PC-3 (cell line): ENCODE results near the gene HMCN2. TPM values are rescaled to one million over a fixed set of nuclear protein-coding genes. Genes with fewer than 3 reads are reported as not detected.
"Not testable (repeated sequence)": the region's sequence is repeated elsewhere in the genome, so short reads cannot be mapped to it uniquely, and the experiment has no call there.

Source experiments
- ATAC-seq: fragments of 200-7000 bp; cut with Tn5 transposase; 2 replicates; pipeline ENCODE4 v1.9.1; 2020; ENCODE audit warnings: mild to moderate bottlenecking, moderate library complexity
- BruUV-seq: library from RNA; stranded (reverse); fragments of 400-500 nt; replicated peaks from 2 replicates; lab custom pipeline; 2021; lab: Mats Ljungman, UMichigan
- CTCF ChIA-PET: fragments of 300-600 bp; sonication (Branson Sonifier 250); formaldehyde crosslinking; loops from one replicate; lab custom pipeline; 2022; ENCODE audit warnings: antibody characterized with exemption; lab: Charles Lee
- POLR2A ChIA-PET: fragments of 300-600 bp; sonication (Branson Sonifier 250); formaldehyde crosslinking; loops from one replicate; lab custom pipeline; 2022; ENCODE audit warnings: antibody characterized with exemption; ENCODE audit not compliant: unreplicated experiment; lab: Charles Lee
- DNase-seq: peaks from one replicate; pipeline ENCODE4 v3.0.0-alpha.2; 2015
- H2AFZ ChIP-seq: fragments of 300-600 bp; sonication (generic); 2 replicates; pipeline ENCODE4 v1.6.0; 2016; ENCODE audit warnings: antibody characterized with exemption, low read length
- H3F3A ChIP-seq: fragments of 300-600 bp; sonication (generic); one replicate; pipeline ENCODE4 v1.6.0; 2017; ENCODE audit warnings: antibody characterized with exemption, low read length, control low read depth, mild to moderate bottlenecking; ENCODE audit not compliant: unreplicated experiment
- H3K27ac ChIP-seq: fragments of 300-600 bp; sonication (generic); 2 replicates; pipeline ENCODE4 v1.5.1; 2016; ENCODE audit warnings: mild to moderate bottlenecking, low read length
- H3K27me3 ChIP-seq: fragments of 300-600 bp; sonication (generic); 2 replicates; pipeline ENCODE4 v1.6.1; 2016; ENCODE audit warnings: low read length, mixed read lengths
- H3K36me3 ChIP-seq: fragments of 300-600 bp; sonication (generic); 2 replicates; pipeline ENCODE4 v1.6.1; 2016; ENCODE audit warnings: low read depth, mixed run types, low read length, mixed read lengths
- H3K4me1 ChIP-seq: fragments of 300-600 bp; sonication (generic); 2 replicates; pipeline ENCODE4 v1.5.1; 2016; ENCODE audit warnings: low read length; ENCODE audit not compliant: insufficient read depth
- H3K4me2 ChIP-seq: fragments of 300-600 bp; sonication (generic); 2 replicates; pipeline ENCODE4 v1.6.0; 2016; ENCODE audit warnings: low read length
- H3K4me3 ChIP-seq: fragments of 300-600 bp; sonication (generic); 2 replicates; pipeline ENCODE4 v1.5.1; 2016; ENCODE audit warnings: mild to moderate bottlenecking, low read length, mixed read lengths
- H3K79me2 ChIP-seq: fragments of 300-600 bp; sonication (generic); 2 replicates; pipeline ENCODE4 v1.6.1; 2017; ENCODE audit warnings: low read length, mixed read lengths
- H3K9ac ChIP-seq: fragments of 300-600 bp; sonication (generic); 2 replicates; pipeline ENCODE4 v1.6.0; 2016; ENCODE audit warnings: mild to moderate bottlenecking, low read length
- H3K9me2 ChIP-seq: fragments of 300-600 bp; sonication (generic); replicated peaks from 2 replicates; pipeline ENCODE4 v1.6.1; 2016; ENCODE audit warnings: mixed run types, low read length, mixed read lengths
- H3K9me3 ChIP-seq: fragments of 300-600 bp; sonication (generic); 2 replicates; pipeline ENCODE4 v1.6.1; 2016; ENCODE audit warnings: low read length, mixed read lengths
- H4K20me1 ChIP-seq: fragments of 300-600 bp; sonication (generic); 2 replicates; pipeline ENCODE4 v1.6.1; 2016; ENCODE audit warnings: low read length, mixed read lengths
- EZH2 ChIP-seq: fragments of 300-600 bp; sonication (generic); IDR thresholded peaks from one replicate; pipeline ENCODE4 v1.6.1; 2017; ENCODE audit warnings: antibody characterized with exemption, mild to moderate bottlenecking, low read length; ENCODE audit not compliant: unreplicated experiment
- EZH2phosphoT487 ChIP-seq: fragments of 300-600 bp; sonication (generic); IDR thresholded peaks from 2 replicates; pipeline ENCODE4 v1.6.1; 2018; ENCODE audit warnings: mild to moderate bottlenecking, antibody characterized with exemption, low read length, borderline replicate concordance
- intact Hi-C: fragments of 100-400 bp; cut with micrococcal nuclease; formaldehyde crosslinking; loops from 2 replicates; pipeline ENCODE4 v1.9.0; 2023
- total RNA-seq: library from RNA; depleted of rRNA; stranded (reverse); fragments of >200 nt; gene quantifications from 2 replicates; pipeline ENCODE4 v1.2.3, GENCODE V29; 2014
- TF ChIP-seq, protein P1 (sequence below): fragments of 300-600 bp; sonication (generic); conservative IDR thresholded peaks from 2 replicates; pipeline ENCODE4 v1.5.1; 2017; ENCODE audit warnings: antibody characterized with exemption, low read depth, mild to moderate bottlenecking, low read length

The HMCN2 gene
- total RNA-seq, 1 experiment from 2014 or later, result 0.11 TPM

DNA sequence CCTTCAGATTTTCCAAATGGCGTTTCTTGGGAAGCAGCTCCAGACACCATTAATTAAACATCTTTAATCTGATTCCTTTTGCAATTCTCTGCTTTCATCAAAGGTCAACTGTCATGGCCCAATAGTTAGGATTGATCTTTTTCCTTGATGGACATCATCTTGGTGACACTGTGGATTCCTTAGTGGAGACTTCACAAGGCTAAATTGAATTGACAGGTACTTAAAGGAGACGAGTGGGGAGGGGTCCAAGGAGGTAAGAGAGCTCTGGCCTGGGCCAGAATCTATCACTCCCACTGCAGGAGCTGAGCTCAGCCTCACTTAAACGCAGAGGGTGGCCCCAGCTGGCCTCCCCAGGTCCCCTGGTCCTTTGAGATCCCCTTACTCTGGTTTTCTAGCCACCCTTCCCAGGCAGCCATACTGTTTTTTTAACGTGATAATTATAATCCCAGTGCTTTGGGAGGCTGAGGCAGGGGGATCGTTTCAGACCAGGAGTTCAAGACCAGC lies 9.9 kb upstream of the HMCN2 start:
- H3F3A ChIP-seq, result no peaks in the 10 kb centered on the region
- ChIA-PET CTCF (no interaction called here), POLR2A (no interaction called here)
- H3K4me3 ChIP-seq, result no peak overlapping the region
- H3K9me2 ChIP-seq, result no peaks in the 10 kb centered on the region
- H3K9me3 ChIP-seq, result no peaks in the 10 kb centered on the region
- no peak for ATAC-seq
- H3K9ac ChIP-seq, result no peak overlapping the region
- DNase-seq, result no peak
- intact Hi-C loops, result no loop called here
- H3K36me3 ChIP-seq, result no peaks in the 10 kb centered on the region
- no peak overlapping the region for H3K27ac ChIP-seq
- TF ChIP-seq EZH2phosphoT487 (no peak), EZH2 (no peak)
- TF ChIP-seq, protein P1, sequence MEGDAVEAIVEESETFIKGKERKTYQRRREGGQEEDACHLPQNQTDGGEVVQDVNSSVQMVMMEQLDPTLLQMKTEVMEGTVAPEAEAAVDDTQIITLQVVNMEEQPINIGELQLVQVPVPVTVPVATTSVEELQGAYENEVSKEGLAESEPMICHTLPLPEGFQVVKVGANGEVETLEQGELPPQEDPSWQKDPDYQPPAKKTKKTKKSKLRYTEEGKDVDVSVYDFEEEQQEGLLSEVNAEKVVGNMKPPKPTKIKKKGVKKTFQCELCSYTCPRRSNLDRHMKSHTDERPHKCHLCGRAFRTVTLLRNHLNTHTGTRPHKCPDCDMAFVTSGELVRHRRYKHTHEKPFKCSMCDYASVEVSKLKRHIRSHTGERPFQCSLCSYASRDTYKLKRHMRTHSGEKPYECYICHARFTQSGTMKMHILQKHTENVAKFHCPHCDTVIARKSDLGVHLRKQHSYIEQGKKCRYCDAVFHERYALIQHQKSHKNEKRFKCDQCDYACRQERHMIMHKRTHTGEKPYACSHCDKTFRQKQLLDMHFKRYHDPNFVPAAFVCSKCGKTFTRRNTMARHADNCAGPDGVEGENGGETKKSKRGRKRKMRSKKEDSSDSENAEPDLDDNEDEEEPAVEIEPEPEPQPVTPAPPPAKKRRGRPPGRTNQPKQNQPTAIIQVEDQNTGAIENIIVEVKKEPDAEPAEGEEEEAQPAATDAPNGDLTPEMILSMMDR, result no peak
- no peaks in the 10 kb centered on the region for H3K4me1 ChIP-seq
- BruUV-seq, result no TSS peak
- H3K4me2 ChIP-seq, result no peak overlapping the region
- no peaks in the 10 kb centered on the region for H3K79me2 ChIP-seq
- no peaks in the 10 kb centered on the region for H3K27me3 ChIP-seq
- no peaks in the 10 kb centered on the region for H4K20me1 ChIP-seq
- H2AFZ ChIP-seq, result no peak overlapping the region

DNA sequence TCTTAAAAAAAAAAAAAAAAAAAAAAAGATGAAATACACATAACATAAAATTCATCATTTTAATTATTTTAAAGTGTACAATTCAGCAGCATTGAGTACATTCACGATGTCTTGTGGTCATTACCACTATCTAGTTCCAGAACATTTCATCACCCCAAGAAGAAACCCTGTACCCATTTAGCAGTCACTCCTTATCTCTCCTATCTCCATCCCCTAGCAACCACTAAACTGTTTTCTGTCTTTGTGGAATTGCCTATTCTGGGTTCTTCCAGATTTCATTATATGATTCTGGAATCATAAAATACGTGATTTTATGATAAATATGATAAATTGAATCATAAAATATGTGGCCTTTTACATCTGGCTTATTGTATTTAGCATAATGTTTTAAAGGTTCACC lies 8.9 kb upstream of the HMCN2 start:
- no peaks in the 10 kb centered on the region for H3K79me2 ChIP-seq
- TF ChIP-seq EZH2, result no peak
- TF ChIP-seq, protein P1, result no peak
- no peak for TF ChIP-seq EZH2phosphoT487
- H2AFZ ChIP-seq, result no peak overlapping the region
- no peaks in the 10 kb centered on the region for H3K36me3 ChIP-seq
- ATAC-seq (no peak), DNase-seq (no peak)
- no peak overlapping the region for H3K4me3 ChIP-seq
- BruUV-seq, result no TSS peak
- no peaks in the 10 kb centered on the region for H3K9me2 ChIP-seq
- no peak overlapping the region for H3K9ac ChIP-seq
- no peaks in the 10 kb centered on the region for H4K20me1 ChIP-seq
- no peaks in the 10 kb centered on the region for H3K9me3 ChIP-seq
- no peaks in the 10 kb centered on the region for H3K27me3 ChIP-seq
- intact Hi-C loops, result no loop called here
- ChIA-PET CTCF (no interaction called here), POLR2A (no interaction called here)
- H3F3A ChIP-seq, result no peaks in the 10 kb centered on the region
- no peak overlapping the region for H3K27ac ChIP-seq
- H3K4me2 ChIP-seq, result no peak overlapping the region
- H3K4me1 ChIP-seq, result no peaks in the 10 kb centered on the region

DNA sequence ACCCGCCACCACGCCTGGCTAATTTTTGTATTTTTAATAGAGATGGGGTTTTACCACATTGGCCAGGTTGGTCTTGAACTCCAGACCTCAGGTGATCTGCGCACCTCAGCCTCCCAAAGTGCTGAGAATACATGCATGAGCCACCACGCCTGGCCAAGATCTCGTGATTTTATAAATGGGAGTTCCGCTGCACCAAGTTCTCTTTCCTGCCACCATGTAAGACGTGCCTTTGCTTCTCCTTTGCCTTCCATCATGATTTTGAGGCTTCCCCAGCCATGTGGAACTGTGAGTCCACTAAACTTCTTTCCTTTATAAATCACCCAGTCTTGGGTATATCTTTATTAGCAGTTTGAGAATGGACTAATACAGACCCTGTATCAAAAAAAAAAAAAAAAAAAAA lies 7.4 kb upstream of the HMCN2 start:
- POLR2A ChIA-PET, H3K9ac ChIP-seq, H3K36me3 ChIP-seq, H4K20me1 ChIP-seq, H3K4me3 ChIP-seq, H3K79me2 ChIP-seq, H3K27ac ChIP-seq, DNase-seq, H3K4me2 ChIP-seq, H3K4me1 ChIP-seq, H3K27me3 ChIP-seq, H3F3A ChIP-seq, BruUV-seq, H3K9me2 ChIP-seq, CTCF ChIA-PET, H2AFZ ChIP-seq, H3K9me3 ChIP-seq, ATAC-seq, intact Hi-C loops: not testable (repeated sequence)
